DMS53 treated with DMSO at 0.1 percent for 48 hours (cell line): ENCODE data around the gene CAPN7.

ENCODE experiments used
- DNase-seq: peaks from one replicate; lab custom pipeline; 2025; ENCODE audit not compliant: unreplicated experiment; lab: John Stamatoyannopoulos, UW

Gene CAPN7

GRCh38 chr3:15243822-15244482 is 37.9 kb downstream of the CAPN7 start:
- DNase-seq: no peak

GRCh38 chr3:15246186-15246585 is 40.1 kb downstream of the CAPN7 start:
- no peak for DNase-seq

GRCh38 chr3:15253023-15253697 is 47.1 kb downstream of the CAPN7 start:
- DNase-seq: no peak

- no peak for DNase-seq
Observed at GRCh38 chr3:15255215-15255614, 49.2 kb downstream of the CAPN7 start.

GRCh38 chr3:15256861-15257341 is 50.9 kb downstream of the CAPN7 start:
- no peak for DNase-seq

GRCh38 chr3:15258720-15259119 is 52.7 kb downstream of the CAPN7 start:
- no peak for DNase-seq

GRCh38 chr3:15260531-15260930 is 54.5 kb downstream of the CAPN7 start:
- DNase-seq: no peak

- no peak for DNase-seq
Observed at GRCh38 chr3:15261274-15261673, 55.2 kb downstream of the CAPN7 start.

GRCh38 chr3:15262021-15262420 is 56.0 kb downstream of the CAPN7 start:
- no peak for DNase-seq

GRCh38 chr3:15263120-15263519 is 57.1 kb downstream of the CAPN7 start:
- no peak for DNase-seq

- no peak for DNase-seq
Observed at GRCh38 chr3:15263926-15264325, 57.9 kb downstream of the CAPN7 start.

- DNase-seq: no peak
Observed at GRCh38 chr3:15264486-15264885, 58.4 kb downstream of the CAPN7 start.

GRCh38 chr3:15265655-15266509 is 59.8 kb downstream of the CAPN7 start:
- DNase-seq: no peak

GRCh38 chr3:15266510-15267376 is 60.7 kb downstream of the CAPN7 start:
- no peak for DNase-seq

GRCh38 chr3:15267502-15267901 is 61.5 kb downstream of the CAPN7 start:
- DNase-seq: no peak

- DNase-seq: peak; percentile 34
Observed at GRCh38 chr3:15268033-15268631, 62.1 kb downstream of the CAPN7 start.

- DNase-seq: peak; percentile 43
Observed at GRCh38 chr3:15269091-15269989, 63.3 kb downstream of the CAPN7 start.

GRCh38 chr3:15271030-15271429 is 65.0 kb downstream of the CAPN7 start:
- no peak for DNase-seq

GRCh38 chr3:15271785-15272381 is 65.8 kb downstream of the CAPN7 start:
- no peak for DNase-seq
